HG03196 (cell line): ENCODE data around the gene PRPF38A.

Experiments used
- ATAC-seq: cut with Tn5 transposase; IDR thresholded peaks from one replicate; pipeline ENCODE4 v1.9.1; 2021; ENCODE audit not compliant: unreplicated experiment

The PRPF38A gene

DNA sequence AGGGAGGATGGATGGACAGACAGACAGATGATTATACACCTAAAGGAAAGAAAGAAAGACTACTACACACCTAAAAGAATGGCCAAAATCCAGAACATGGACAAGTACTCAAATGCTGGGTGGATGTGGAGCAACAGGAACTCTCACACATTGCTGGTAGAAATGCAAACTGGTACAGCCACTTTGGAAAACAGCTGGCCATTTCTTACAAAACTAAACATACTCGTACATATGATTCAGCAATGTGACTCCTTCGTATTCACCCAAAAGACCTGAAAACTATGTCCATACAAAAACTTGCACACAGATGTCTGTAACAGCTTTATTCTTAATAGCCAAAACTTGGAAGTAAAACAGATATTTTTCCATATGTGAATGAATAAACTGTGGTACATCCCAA lies 51.3 kb downstream of the PRPF38A start:
- no peak for ATAC-seq

DNA sequence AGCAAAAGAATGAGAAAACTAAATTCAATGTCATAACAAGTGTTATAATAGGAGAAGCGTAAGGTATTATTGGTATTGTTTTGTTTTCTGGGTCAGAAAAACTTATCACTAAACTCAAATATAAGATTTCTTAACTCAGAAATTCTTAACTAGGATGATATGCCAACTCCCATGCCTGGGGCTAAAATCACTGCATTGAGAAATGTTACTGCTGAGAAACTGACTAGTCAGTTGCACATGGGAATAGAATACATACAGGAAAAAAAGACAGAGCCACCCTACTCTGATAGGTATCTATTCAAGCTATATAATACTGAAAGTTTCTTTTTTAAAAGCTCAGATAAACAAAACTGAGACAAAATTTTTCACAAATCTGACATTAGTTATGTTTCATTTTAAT lies 56.3 kb downstream of the PRPF38A start:
- no peak for ATAC-seq

DNA sequence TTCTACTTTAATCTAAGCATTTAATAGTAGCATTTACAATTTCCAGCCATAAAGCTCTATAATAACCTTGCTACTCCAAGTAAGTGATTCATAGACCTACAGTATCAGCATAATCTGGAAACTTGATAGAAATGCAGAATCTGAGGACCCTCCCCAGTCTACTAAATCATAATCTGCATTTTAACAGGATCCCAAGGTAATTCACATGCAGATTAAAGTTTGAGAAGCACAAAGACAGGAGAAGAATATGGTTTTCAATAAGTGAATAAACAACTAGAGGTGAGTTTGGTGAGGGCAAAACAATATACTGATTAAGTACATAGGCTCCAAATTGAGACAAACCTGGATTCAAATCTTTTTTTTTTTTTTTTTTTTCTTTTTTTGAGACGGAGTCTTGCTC lies 57.4 kb downstream of the PRPF38A start:
- ATAC-seq = no peak

DNA sequence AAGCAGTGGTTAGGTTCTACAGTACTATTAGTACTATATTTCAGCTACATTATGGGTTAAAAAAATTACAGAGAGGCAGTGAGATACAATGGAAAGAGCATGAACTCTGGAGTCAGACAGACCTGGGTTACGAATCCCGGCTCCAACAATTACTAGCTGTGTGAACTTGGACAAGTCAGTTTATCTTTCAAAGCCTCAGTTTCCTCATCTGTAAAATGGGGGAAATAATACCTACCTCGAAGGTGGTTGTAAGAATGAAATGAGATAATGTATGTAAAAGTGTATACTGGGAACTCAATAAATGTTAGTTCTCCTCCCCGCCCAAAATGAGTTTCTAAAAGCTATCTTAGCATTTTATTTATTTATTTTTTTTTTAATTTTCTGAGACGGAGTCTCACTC lies 59.5 kb downstream of the PRPF38A start:
- no peak for ATAC-seq

DNA sequence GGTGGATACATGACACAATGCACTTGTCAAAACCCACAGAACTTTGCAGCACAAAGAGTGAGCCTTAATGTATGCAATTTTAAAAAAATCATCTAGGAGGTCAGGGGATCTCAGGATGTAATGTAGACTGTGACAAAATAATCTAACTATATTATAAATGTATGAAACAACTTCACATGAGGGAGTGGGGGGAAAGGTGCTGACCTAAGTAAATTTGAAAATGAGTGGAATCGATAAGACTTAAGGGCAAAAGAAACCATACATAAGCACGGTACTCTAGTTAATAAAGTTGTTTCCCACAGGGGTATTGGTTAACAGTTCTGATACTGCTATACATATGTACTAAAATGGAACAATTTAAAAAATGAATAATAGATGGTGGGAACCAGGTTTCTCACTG lies 64.7 kb downstream of the PRPF38A start:
- no peak for ATAC-seq
